Sciatic nerve (tissue), 2 donors: ENCODE data around the gene CSAG1. TPM values are rescaled to one million over a fixed set of nuclear protein-coding genes. Genes with fewer than 3 reads are reported as not detected.
"Not testable (repeated sequence)": the region's sequence is repeated elsewhere in the genome, so short reads cannot be mapped to it uniquely, and the experiment has no call there.

Source experiments
- ATAC-seq: fragments of 200-7000 bp; cut with Tn5 transposase; one replicate; pipeline ENCODE4 v1.9.1; 2020; ENCODE audit warnings: mild to moderate bottlenecking, moderate library complexity
- DNase-seq: peaks from one replicate; pipeline ENCODE4 v3.0.0-alpha.2; 2020; ENCODE audit warnings: low spot score
- intact Hi-C: fragments of 100-400 bp; cut with DNase I; formaldehyde crosslinking; loops from one replicate; pipeline ENCODE4 v1.14.2; 2022
- total RNA-seq: library from RNA; stranded (reverse); fragmentation: NEBNext Ultra II Directional; extraction: Animal tissue kit (Norgen Biotek cat#: 25700); gene quantifications from one replicate; pipeline ENCODE4 v1.2.1, GENCODE V29; 2021
- donor health status: DM: no; HTN: no; CAD: no.
- donor health status: DM: no; HTN: no; CAD: no.

The CSAG1 gene
- total RNA-seq: not detected

- DNase-seq (peak; percentile 45), ATAC-seq (no peak)
- intact Hi-C loops: no loop called here
Observed at GRCh38 chrX:152733261-152733975, at the start of gene CSAG1, which contains the start of gene MAGEA12. CSAG1 (minus strand) TSS chrX:152733721; CDS start chrX:152732460, 1,261 bp downstream. MAGEA12 (plus strand) TSS chrX:152733757; CDS start chrX:152736162, 2,405 bp downstream.

GRCh38 chrX:152769549-152770289, 36.2 kb upstream of the CSAG1 start, which contains the start of gene MAGEA6:
MAGEA6 (minus strand) TSS chrX:152769689; CDS start chrX:152767650, 2,039 bp downstream.
- ATAC-seq, DNase-seq, intact Hi-C loops: not testable (repeated sequence)

GRCh38 chrX:152766562-152766961, 33.0 kb upstream of the CSAG1 start:
- DNase-seq, intact Hi-C loops: not testable (repeated sequence)

GRCh38 chrX:152761582-152761981, 28.1 kb upstream of the CSAG1 start:
- DNase-seq, intact Hi-C loops, ATAC-seq: not testable (repeated sequence)

More at GRCh38 chrX:152766562-152766961, 33.0 kb upstream of the CSAG1 start:
- ATAC-seq: not testable (repeated sequence)

- intact Hi-C loops, ATAC-seq, DNase-seq: not testable (repeated sequence)
Observed at GRCh38 chrX:152759544-152759943, 26.0 kb upstream of the CSAG1 start.

GRCh38 chrX:152758918-152759317, 25.4 kb upstream of the CSAG1 start, which contains the start of gene CSAG3:
CSAG3 (plus strand) TSS chrX:152759218.
- DNase-seq, ATAC-seq, intact Hi-C loops: not testable (repeated sequence)

GRCh38 chrX:152754871-152755270, 21.4 kb upstream of the CSAG1 start:
- intact Hi-C loops, ATAC-seq, DNase-seq: not testable (repeated sequence)

- ATAC-seq, intact Hi-C loops, DNase-seq: not testable (repeated sequence)
Observed at GRCh38 chrX:152753686-152754650, 20.4 kb upstream of the CSAG1 start, which contains the start of gene MAGEA2. MAGEA2 (minus strand) TSS chrX:152753842; CDS start chrX:152751363, 2,479 bp downstream.

- DNase-seq: no peak
- ATAC-seq: no peak
- intact Hi-C loops: no loop called here
Observed at GRCh38 chrX:152738560-152738959, 5.0 kb upstream of the CSAG1 start.

- ATAC-seq, intact Hi-C loops: not testable (repeated sequence)
- DNase-seq: peak; percentile 12
Observed at GRCh38 chrX:152736528-152736927, 3.0 kb upstream of the CSAG1 start.

- ATAC-seq (no peak), DNase-seq (peak; percentile 28)
- intact Hi-C loops: no loop called here
Observed at GRCh38 chrX:152735860-152736511, 2.5 kb upstream of the CSAG1 start.

- intact Hi-C loops: no loop called here
- ATAC-seq (no peak), DNase-seq (peak; percentile 14)
Observed at GRCh38 chrX:152735101-152735500, 1.6 kb upstream of the CSAG1 start.

- DNase-seq: peak; percentile 28
- ATAC-seq, intact Hi-C loops: not testable (repeated sequence)
Observed at GRCh38 chrX:152734143-152734858, 780 bp upstream of the CSAG1 start.

GRCh38 chrX:152725409-152725808, 8.1 kb downstream of the CSAG1 start:
- intact Hi-C loops: no loop called here
- ATAC-seq (no peak), DNase-seq (no peak)

- intact Hi-C loops, ATAC-seq, DNase-seq: not testable (repeated sequence)
Observed at GRCh38 chrX:152713815-152714787, 19.4 kb downstream of the CSAG1 start, which contains the start of gene MAGEA2B. MAGEA2B (plus strand) TSS chrX:152714628; CDS start chrX:152717107, 2,479 bp downstream.

GRCh38 chrX:152713195-152713594, 20.3 kb downstream of the CSAG1 start:
- ATAC-seq, intact Hi-C loops, DNase-seq: not testable (repeated sequence)
